Activated T-cell treated with anti-CD3 and anti-CD28 coated beads for 1 hour (primary cell): Measurements from ENCODE around the gene SLC6A19.

Source experiments
- DNase-seq: peaks from one replicate; pipeline ENCODE4 v3.0.0-alpha.2; 2020; ENCODE audit warnings: low read depth

Gene SLC6A19

GRCh38 chr5:1244255-1244654 lies 42.9 kb downstream of the SLC6A19 start:
- no peak for DNase-seq

GRCh38 chr5:1244976-1245375 lies 43.6 kb downstream of the SLC6A19 start:
- no peak for DNase-seq

- no peak for DNase-seq
Observed at GRCh38 chr5:1245905-1246576, 44.6 kb downstream of the SLC6A19 start.

- no peak for DNase-seq
Observed at GRCh38 chr5:1246711-1247431, 45.5 kb downstream of the SLC6A19 start.

GRCh38 chr5:1247811-1248210 lies 46.4 kb downstream of the SLC6A19 start:
- no peak for DNase-seq

GRCh38 chr5:1249366-1250280 lies 48.2 kb downstream of the SLC6A19 start:
- DNase-seq: no peak

- no peak for DNase-seq
Observed at GRCh38 chr5:1251678-1252580, 50.5 kb downstream of the SLC6A19 start.

- no peak for DNase-seq
Observed at GRCh38 chr5:1252681-1253080, 51.3 kb downstream of the SLC6A19 start.

- no peak for DNase-seq
Observed at GRCh38 chr5:1253456-1254105, 52.2 kb downstream of the SLC6A19 start.

GRCh38 chr5:1254196-1254595 lies 52.8 kb downstream of the SLC6A19 start:
- DNase-seq: no peak

- peak; percentile 42 for DNase-seq
Observed at GRCh38 chr5:1255081-1255561, 53.7 kb downstream of the SLC6A19 start.

- DNase-seq: no peak
Observed at GRCh38 chr5:1256776-1257175, 55.4 kb downstream of the SLC6A19 start.

- DNase-seq: no peak
Observed at GRCh38 chr5:1257363-1257762, 56.0 kb downstream of the SLC6A19 start.

GRCh38 chr5:1257841-1258240 lies 56.4 kb downstream of the SLC6A19 start:
- DNase-seq: no peak

GRCh38 chr5:1259806-1260480 lies 58.5 kb downstream of the SLC6A19 start:
- DNase-seq: no peak

- no peak for DNase-seq
Observed at GRCh38 chr5:1261643-1262042, 60.2 kb downstream of the SLC6A19 start.

- DNase-seq: no peak
Observed at GRCh38 chr5:1262381-1262780, 61.0 kb downstream of the SLC6A19 start.

- DNase-seq: no peak
Observed at GRCh38 chr5:1264211-1264610, 62.8 kb downstream of the SLC6A19 start.

- DNase-seq: no peak
Observed at GRCh38 chr5:1265026-1265425, 63.6 kb downstream of the SLC6A19 start.
